Liver (tissue), 9 donors: ENCODE measurements around the gene NR2F2. TPM values are rescaled to one million over a fixed set of nuclear protein-coding genes. Genes with fewer than 3 reads are reported as not detected.

Experiments
- DNase-seq: peaks from one replicate; pipeline ENCODE4 v3.0.0-alpha.2; 2017; ENCODE audit warnings: low spot score
- H3K27ac ChIP-seq, 2 donors: one replicate each; pipeline ENCODE4 v1.7.0; 2013; ENCODE audit warnings: inconsistent platforms in 2 of 2, low read length in 2 of 2, control low read depth in 1 of 2, low read depth in 1 of 2, mild to moderate bottlenecking in 1 of 2
- H3K27me3 ChIP-seq, 4 donors: one replicate each; pipeline versions ENCODE4 v1.6.1 to v1.7.0; 2013; ENCODE audit warnings: low read length in 3 of 4, inconsistent platforms in 1 of 4, mild to moderate bottlenecking in 1 of 4, moderate library complexity in 1 of 4; ENCODE audit not compliant: control insufficient read depth in 4 of 4, insufficient read depth in 4 of 4
- H3K36me3 ChIP-seq, 4 donors: one replicate each; pipeline versions ENCODE4 v1.6.1 to v1.7.0; 2013; ENCODE audit warnings: low read length in 3 of 4, mild to moderate bottlenecking in 3 of 4, low read depth in 1 of 4, moderate library complexity in 1 of 4; ENCODE audit not compliant: control insufficient read depth in 4 of 4, insufficient read depth in 3 of 4
- H3K4me1 ChIP-seq, 4 donors: one replicate each; pipeline versions ENCODE4 v1.6.1 to v1.7.0; 2013; ENCODE audit warnings: low read length in 3 of 4, mild to moderate bottlenecking in 3 of 4, moderate library complexity in 1 of 4; ENCODE audit not compliant: control insufficient read depth in 4 of 4, insufficient read depth in 4 of 4
- H3K4me3 ChIP-seq, 3 donors: one replicate each; pipeline versions ENCODE4 v1.6.1 to v1.7.0; 2013; ENCODE audit warnings: low read length in 3 of 3, control low read depth in 1 of 3, low read depth in 1 of 3, mild to moderate bottlenecking in 1 of 3
- H3K9ac ChIP-seq, 2 donors: one replicate each; pipeline ENCODE4 v1.7.0; 2013; ENCODE audit warnings: low read length in 2 of 2, mild to moderate bottlenecking in 2 of 2, moderate library complexity in 2 of 2, control low read depth in 1 of 2, low read depth in 1 of 2
- H3K9me3 ChIP-seq, 4 donors: one replicate each; pipeline versions ENCODE4 v1.6.1 to v1.7.0; 2013; ENCODE audit warnings: low read length in 3 of 4; ENCODE audit not compliant: control insufficient read depth in 4 of 4
- EGR1 ChIP-seq, 2 donors: IDR thresholded peaks; 2 replicates each; pipeline ENCODE4 v1.6.1; 2016 to 2018; ENCODE audit warnings: antibody characterized with exemption in 2 of 2, low read depth in 2 of 2
- FOXA1 ChIP-seq: IDR thresholded peaks from 2 replicates; pipeline ENCODE4 v1.6.1; 2016; ENCODE audit warnings: antibody characterized with exemption
- FOXA2 ChIP-seq: IDR thresholded peaks from 2 replicates; pipeline ENCODE4 v1.6.1; 2016; ENCODE audit warnings: antibody characterized with exemption
- GABPA ChIP-seq, 2 donors: IDR thresholded peaks in 1 of 2; conservative IDR thresholded peaks in 1 of 2; 2 replicates each; pipeline ENCODE4 v1.6.1; 2016; ENCODE audit warnings: antibody characterized with exemption in 2 of 2, mild to moderate bottlenecking in 1 of 2, moderate library complexity in 1 of 2
- HNF4A ChIP-seq, 2 donors: conservative IDR thresholded peaks; 2 replicates each; pipeline ENCODE4 v1.6.1; 2016; ENCODE audit warnings: antibody characterized with exemption in 2 of 2, mild to moderate bottlenecking in 2 of 2
- HNF4G ChIP-seq: IDR thresholded peaks from 2 replicates; pipeline ENCODE4 v1.6.1; 2016; ENCODE audit warnings: antibody characterized with exemption
- JUND ChIP-seq, 2 donors: IDR thresholded peaks; 2 replicates each; pipeline ENCODE4 v1.6.1; 2016; ENCODE audit warnings: antibody characterized with exemption in 2 of 2
- MAX ChIP-seq: IDR thresholded peaks from 2 replicates; pipeline ENCODE4 v1.6.1; 2016; ENCODE audit warnings: antibody characterized with exemption
- NR2F2 ChIP-seq: IDR thresholded peaks from 2 replicates; pipeline ENCODE4 v1.6.1; 2016; ENCODE audit warnings: antibody characterized with exemption
- RAD21 ChIP-seq, 2 donors: IDR thresholded peaks; 2 replicates each; pipeline ENCODE4 v1.6.1; 2016; ENCODE audit warnings: antibody characterized with exemption in 2 of 2, mild to moderate bottlenecking in 2 of 2
- REST ChIP-seq: IDR thresholded peaks from 2 replicates; pipeline ENCODE4 v1.6.1; 2016; ENCODE audit warnings: antibody characterized with exemption, mild to moderate bottlenecking
- RXRA ChIP-seq, 2 donors: IDR thresholded peaks; 2 replicates each; pipeline ENCODE4 v1.6.1; 2017 to 2018; ENCODE audit warnings: antibody characterized with exemption in 2 of 2, mild to moderate bottlenecking in 1 of 2
- SP1 ChIP-seq: IDR thresholded peaks from 2 replicates; pipeline ENCODE4 v1.6.1; 2018; ENCODE audit warnings: antibody characterized with exemption, mild to moderate bottlenecking
- TAF1 ChIP-seq: conservative IDR thresholded peaks from 2 replicates; pipeline ENCODE4 v1.6.1; 2016; ENCODE audit warnings: antibody characterized with exemption, mild to moderate bottlenecking
- YY1 ChIP-seq: IDR thresholded peaks from 2 replicates; pipeline ENCODE4 v1.6.1; 2016; ENCODE audit warnings: antibody characterized with exemption, mild to moderate bottlenecking
- WGBS: extraction: QIAGEN DNeasy Blood & Tissue Kit; methylation state at CpG from one replicate; pipeline ENCODE4 v1.1.7; 2013; 5-methylcytosine and 5-hydroxymethylcytosine counted together
- polyA plus RNA-seq, 2 donors: library from polyadenylated mRNA; stranded (reverse) in 1 of 2; unstranded in 1 of 2; fragments of 200-250 nt in 1 of 2; fragments of >200 nt in 1 of 2; fragmentation: Nextera tagmentation in 1 of 2; extraction: Ambion mirVana in 1 of 2; gene quantifications; one replicate each; pipeline versions ENCODE4 v1.2.1 to v1.2.3, GENCODE V29; 2013 to 2015
- total RNA-seq, 2 donors: library from RNA; depleted of rRNA; stranded (reverse); fragments of >200 nt; gene quantifications; one replicate each; pipeline ENCODE4 v1.2.3, GENCODE V29; 2014
- TF ChIP-seq, protein P1 (sequence below): fragments of 150-350 bp; IDR thresholded peaks from 2 replicates; pipeline ENCODE4 v1.5.1; 2017; ENCODE audit warnings: improper control_type of control experiment, low read depth, low read length; ENCODE audit not compliant: missing input control
- TF ChIP-seq, protein P2 (sequence below): IDR thresholded peaks from 2 replicates; pipeline ENCODE4 v1.6.1; 2016; ENCODE audit warnings: antibody characterized with exemption
- TF ChIP-seq, protein P3 (sequence below): IDR thresholded peaks from 2 replicates; pipeline ENCODE4 v1.6.1; 2016; ENCODE audit warnings: antibody characterized with exemption
- donor health status: healthy.
- donor health status: healthy.
- donor health status: healthy.
- donor health status: healthy.
- donor health status: healthy.

The NR2F2 gene
- 1 to 10 TPM; 5.9 to 6.4 TPM for total RNA-seq
- polyA plus RNA-seq = 10 to 100 TPM; 12.0 to 22.4 TPM

- TF ChIP-seq, protein P1, sequence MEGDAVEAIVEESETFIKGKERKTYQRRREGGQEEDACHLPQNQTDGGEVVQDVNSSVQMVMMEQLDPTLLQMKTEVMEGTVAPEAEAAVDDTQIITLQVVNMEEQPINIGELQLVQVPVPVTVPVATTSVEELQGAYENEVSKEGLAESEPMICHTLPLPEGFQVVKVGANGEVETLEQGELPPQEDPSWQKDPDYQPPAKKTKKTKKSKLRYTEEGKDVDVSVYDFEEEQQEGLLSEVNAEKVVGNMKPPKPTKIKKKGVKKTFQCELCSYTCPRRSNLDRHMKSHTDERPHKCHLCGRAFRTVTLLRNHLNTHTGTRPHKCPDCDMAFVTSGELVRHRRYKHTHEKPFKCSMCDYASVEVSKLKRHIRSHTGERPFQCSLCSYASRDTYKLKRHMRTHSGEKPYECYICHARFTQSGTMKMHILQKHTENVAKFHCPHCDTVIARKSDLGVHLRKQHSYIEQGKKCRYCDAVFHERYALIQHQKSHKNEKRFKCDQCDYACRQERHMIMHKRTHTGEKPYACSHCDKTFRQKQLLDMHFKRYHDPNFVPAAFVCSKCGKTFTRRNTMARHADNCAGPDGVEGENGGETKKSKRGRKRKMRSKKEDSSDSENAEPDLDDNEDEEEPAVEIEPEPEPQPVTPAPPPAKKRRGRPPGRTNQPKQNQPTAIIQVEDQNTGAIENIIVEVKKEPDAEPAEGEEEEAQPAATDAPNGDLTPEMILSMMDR = no peak
- no peak for TF ChIP-seq JUND (IDR thresholded peaks at IDR 0.05)
- peak; percentile 39 for TF ChIP-seq NR2F2
- peak; percentile 60 for TF ChIP-seq SP1
- no peak for TF ChIP-seq HNF4G
- no peak for TF ChIP-seq GABPA (IDR thresholded peaks at IDR 0.05 in 1 of 2, conservative IDR thresholded peaks at IDR 0.05 in 1 of 2)
- TF ChIP-seq RXRA (IDR thresholded peaks at IDR 0.05) = peak in 1 of 2 donors; percentile 47
- TF ChIP-seq, protein P2, sequence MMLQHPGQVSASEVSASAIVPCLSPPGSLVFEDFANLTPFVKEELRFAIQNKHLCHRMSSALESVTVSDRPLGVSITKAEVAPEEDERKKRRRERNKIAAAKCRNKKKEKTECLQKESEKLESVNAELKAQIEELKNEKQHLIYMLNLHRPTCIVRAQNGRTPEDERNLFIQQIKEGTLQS = no peak
- TF ChIP-seq REST = peak; percentile 87
- TF ChIP-seq RAD21 (IDR thresholded peaks at IDR 0.05) = peak in 1 of 2 donors; percentile 21
- no peak for TF ChIP-seq EGR1 (IDR thresholded peaks at IDR 0.05; ENCODE audit: low read depth in 2 of 2)
- no peak for TF ChIP-seq MAX
- peak; percentile 92 for TF ChIP-seq TAF1
- peak; percentile 54 to 55 for TF ChIP-seq HNF4A (conservative IDR thresholded peaks at IDR 0.05)
- no peak for TF ChIP-seq FOXA1
- no peak for TF ChIP-seq FOXA2
- TF ChIP-seq YY1 = peak; percentile 45
- TF ChIP-seq, protein P3, sequence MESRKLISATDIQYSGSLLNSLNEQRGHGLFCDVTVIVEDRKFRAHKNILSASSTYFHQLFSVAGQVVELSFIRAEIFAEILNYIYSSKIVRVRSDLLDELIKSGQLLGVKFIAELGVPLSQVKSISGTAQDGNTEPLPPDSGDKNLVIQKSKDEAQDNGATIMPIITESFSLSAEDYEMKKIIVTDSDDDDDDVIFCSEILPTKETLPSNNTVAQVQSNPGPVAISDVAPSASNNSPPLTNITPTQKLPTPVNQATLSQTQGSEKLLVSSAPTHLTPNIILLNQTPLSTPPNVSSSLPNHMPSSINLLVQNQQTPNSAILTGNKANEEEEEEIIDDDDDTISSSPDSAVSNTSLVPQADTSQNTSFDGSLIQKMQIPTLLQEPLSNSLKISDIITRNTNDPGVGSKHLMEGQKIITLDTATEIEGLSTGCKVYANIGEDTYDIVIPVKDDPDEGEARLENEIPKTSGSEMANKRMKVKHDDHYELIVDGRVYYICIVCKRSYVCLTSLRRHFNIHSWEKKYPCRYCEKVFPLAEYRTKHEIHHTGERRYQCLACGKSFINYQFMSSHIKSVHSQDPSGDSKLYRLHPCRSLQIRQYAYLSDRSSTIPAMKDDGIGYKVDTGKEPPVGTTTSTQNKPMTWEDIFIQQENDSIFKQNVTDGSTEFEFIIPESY = no peak
Observed at GRCh38 chr15:96330450-96331143, at the start of gene NR2F2. Gene NR2F2 (plus strand): TSS chr15:96330700. CDS start chr15:96332106, 1,406 bp downstream.

More at GRCh38 chr15:96330450-96331143, at the start of gene NR2F2:
- no peaks in the 10 kb centered on the region for H3K27me3 ChIP-seq
- H3K4me3 ChIP-seq = peak within 1 kb of the TSS; percentile 74 to 92 (median 81)
- DNase-seq = peak; percentile 82
- H3K9me3 ChIP-seq = no peaks in the 10 kb centered on the region
- 1% methylated on average over 78 of the region's 78 CpGs for WGBS
- peak within 1 kb of the TSS; percentile 90 to 94 for H3K27ac ChIP-seq
- peaks cover 0 to 5% (median 0%) of the 10 kb centered on the region in 4 donors for H3K36me3 ChIP-seq
- H3K4me1 ChIP-seq = peaks cover 3 to 37% (median 31%) of the 10 kb centered on the region in 4 donors
- H3K9ac ChIP-seq = peak within 1 kb of the TSS; percentile 89 to 92
